ENCODE data around the gene EPHA10.
"Not testable (repeated sequence)": the region's sequence is repeated elsewhere in the genome, so short reads cannot be mapped to it uniquely, and the experiment has no call there.

- TF ChIP-seq, protein P1, sequence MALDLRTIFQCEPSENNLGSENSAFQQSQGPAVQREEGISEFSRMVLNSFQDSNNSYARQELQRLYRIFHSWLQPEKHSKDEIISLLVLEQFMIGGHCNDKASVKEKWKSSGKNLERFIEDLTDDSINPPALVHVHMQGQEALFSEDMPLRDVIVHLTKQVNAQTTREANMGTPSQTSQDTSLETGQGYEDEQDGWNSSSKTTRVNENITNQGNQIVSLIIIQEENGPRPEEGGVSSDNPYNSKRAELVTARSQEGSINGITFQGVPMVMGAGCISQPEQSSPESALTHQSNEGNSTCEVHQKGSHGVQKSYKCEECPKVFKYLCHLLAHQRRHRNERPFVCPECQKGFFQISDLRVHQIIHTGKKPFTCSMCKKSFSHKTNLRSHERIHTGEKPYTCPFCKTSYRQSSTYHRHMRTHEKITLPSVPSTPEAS (tag by site-specific recombination; IDR thresholded peaks at IDR 0.05), result not testable (repeated sequence)
- TF ChIP-seq BCL11A (tag by site-specific recombination; IDR thresholded peaks at IDR 0.05; ENCODE audit: low read depth); ZNF155 (tag by site-specific recombination; IDR thresholded peaks at IDR 0.05); ZNF747 (tag by site-specific recombination; IDR thresholded peaks at IDR 0.05); MEIS1 (CRISPR knock-in tag; IDR thresholded peaks at IDR 0.05; ENCODE audit: borderline replicate concordance): not testable (repeated sequence)
- TF ChIP-seq, protein P2, sequence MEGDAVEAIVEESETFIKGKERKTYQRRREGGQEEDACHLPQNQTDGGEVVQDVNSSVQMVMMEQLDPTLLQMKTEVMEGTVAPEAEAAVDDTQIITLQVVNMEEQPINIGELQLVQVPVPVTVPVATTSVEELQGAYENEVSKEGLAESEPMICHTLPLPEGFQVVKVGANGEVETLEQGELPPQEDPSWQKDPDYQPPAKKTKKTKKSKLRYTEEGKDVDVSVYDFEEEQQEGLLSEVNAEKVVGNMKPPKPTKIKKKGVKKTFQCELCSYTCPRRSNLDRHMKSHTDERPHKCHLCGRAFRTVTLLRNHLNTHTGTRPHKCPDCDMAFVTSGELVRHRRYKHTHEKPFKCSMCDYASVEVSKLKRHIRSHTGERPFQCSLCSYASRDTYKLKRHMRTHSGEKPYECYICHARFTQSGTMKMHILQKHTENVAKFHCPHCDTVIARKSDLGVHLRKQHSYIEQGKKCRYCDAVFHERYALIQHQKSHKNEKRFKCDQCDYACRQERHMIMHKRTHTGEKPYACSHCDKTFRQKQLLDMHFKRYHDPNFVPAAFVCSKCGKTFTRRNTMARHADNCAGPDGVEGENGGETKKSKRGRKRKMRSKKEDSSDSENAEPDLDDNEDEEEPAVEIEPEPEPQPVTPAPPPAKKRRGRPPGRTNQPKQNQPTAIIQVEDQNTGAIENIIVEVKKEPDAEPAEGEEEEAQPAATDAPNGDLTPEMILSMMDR (tag by site-specific recombination; IDR thresholded peaks at IDR 0.05), result not testable (repeated sequence)
Measured at GRCh38 chr1:37687764-37688163, 77.2 kb downstream of the EPHA10 start.
